HG03558 (cell line): ENCODE results near the gene ABCB10.
"Not testable (repeated sequence)": the region's sequence is repeated elsewhere in the genome, so short reads cannot be mapped to it uniquely, and the experiment has no call there.

Source experiments
- ATAC-seq: cut with Tn5 transposase; IDR thresholded peaks from one replicate; pipeline ENCODE4 v1.9.1; 2021; ENCODE audit warnings: moderate number of reproducible peaks; ENCODE audit not compliant: unreplicated experiment; ENCODE audit errors: extremely low read depth

The ABCB10 gene

GRCh38 chr1:229558460-229559335 lies at the start of gene ABCB10:
ABCB10 (minus strand) TSS chr1:229558707; CDS start chr1:229558652, 55 bp downstream.
- ATAC-seq, result peak; percentile 44

DNA sequence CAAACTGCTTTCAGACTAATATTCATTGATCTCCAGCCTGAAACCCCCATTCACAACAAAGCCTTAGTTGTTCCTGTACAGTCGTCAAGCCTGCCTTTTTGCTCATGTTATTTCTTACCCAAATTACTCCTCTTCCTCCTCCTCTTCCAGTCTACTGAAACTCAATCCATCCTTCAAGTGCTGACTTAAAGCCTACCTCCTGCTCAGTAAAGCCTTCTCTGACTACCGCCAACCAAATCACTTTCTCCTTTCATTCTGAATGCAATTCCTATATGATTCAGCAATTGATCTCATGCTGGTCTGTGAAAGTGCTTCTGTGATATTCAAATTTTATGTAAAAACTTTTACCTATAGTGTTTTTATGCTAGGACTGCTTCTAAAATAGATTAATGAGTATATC lies 48.9 kb upstream of the ABCB10 start:
- ATAC-seq, result no peak

GRCh38 chr1:229603371-229604005 lies 45.0 kb upstream of the ABCB10 start:
- ATAC-seq, result no peak

DNA sequence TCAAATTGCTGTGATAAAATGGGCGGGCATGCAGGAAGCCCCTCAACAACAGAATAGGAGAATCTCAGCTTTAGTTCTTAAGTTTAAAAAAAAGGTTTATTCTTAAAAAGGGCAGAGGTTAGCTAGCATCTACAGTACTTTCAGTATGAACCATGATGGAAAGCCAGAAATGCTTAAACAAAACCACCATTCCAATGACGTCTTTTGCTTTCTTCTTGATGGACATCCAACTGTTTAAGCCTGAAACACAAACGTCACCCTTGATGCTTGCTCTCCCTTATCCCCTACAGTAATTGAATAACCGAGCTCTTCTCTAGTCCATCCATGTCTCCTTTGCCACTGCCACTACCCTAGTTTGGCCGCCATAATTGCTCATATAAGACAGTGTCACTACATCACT lies 41.7 kb upstream of the ABCB10 start:
- no peak for ATAC-seq

GRCh38 chr1:229599218-229599954 lies 40.9 kb upstream of the ABCB10 start:
- ATAC-seq, result no peak

DNA sequence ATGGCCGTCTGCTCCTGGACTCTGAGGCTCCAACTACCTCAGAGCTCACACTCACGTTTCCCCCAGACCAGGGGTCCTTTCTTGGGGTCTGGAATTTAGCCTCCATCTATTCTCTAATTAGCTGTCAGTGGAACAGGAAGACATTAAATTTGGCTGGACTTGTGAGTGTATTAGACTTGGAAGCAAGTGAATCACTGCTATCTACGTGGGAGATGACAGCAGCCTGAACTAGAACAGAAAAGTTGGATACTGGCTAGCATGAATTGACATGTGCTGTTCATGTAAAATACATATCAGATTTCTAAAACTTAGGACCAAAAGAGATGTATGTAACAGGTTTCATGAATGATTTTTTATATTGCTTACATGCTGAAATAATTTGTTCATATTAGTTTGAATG lies 39.4 kb upstream of the ABCB10 start:
- ATAC-seq, result no peak

DNA sequence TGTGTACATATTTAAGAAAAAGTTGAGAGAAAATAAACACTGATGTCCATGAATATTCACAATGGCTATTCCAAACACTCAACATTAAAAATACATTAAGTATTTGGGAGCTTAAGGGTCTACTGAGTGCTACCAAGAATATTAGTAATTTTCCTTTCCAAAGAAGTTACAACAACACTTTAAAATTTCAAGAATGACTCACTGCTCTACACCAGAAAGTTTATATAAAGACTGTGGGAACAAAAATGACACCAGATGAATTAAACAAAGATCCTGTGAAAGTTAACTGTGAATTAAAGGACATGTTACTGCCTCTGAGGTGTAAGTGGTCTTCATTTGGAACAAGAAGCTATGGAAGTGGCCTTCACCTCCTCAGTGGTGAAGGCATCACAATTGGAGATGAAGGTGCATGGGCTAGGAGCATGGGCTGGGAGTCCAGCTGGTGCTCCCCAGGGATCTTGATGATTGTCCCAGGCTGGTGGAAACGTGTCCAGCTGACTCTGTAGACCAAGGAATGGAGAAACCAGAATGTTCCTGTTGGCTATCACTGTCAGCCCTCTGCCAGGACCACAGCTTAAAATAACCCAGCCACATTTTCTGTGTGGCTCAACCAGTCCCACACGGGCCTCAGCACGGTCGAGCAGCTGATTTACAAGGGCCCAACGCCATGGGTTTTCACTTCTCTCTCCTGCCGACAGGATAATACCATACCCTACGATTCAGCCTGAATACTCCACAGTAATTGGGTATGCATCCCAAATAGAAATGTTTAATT lies 38.6 kb upstream of the ABCB10 start:
- ATAC-seq, result no peak

DNA sequence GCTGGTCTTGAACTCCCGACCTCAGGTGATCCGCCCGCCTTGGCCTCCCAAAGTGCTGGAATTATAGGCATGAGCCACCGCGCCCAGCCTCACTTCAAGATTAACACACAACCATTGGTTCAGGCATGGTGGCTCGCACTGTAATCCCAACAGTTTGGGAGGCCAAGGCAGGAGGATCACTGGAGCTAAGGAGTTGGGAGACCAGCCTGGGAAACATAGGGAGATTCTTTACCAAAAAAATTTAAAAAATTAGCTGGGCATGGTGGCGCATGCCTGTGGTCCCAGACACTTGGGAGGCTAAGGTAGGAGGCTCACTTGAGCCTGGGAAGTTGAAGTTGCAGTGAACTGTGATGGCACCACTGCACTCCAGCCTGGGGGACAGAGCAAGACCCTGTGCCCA lies 37.4 kb upstream of the ABCB10 start:
- not testable (repeated sequence) for ATAC-seq

DNA sequence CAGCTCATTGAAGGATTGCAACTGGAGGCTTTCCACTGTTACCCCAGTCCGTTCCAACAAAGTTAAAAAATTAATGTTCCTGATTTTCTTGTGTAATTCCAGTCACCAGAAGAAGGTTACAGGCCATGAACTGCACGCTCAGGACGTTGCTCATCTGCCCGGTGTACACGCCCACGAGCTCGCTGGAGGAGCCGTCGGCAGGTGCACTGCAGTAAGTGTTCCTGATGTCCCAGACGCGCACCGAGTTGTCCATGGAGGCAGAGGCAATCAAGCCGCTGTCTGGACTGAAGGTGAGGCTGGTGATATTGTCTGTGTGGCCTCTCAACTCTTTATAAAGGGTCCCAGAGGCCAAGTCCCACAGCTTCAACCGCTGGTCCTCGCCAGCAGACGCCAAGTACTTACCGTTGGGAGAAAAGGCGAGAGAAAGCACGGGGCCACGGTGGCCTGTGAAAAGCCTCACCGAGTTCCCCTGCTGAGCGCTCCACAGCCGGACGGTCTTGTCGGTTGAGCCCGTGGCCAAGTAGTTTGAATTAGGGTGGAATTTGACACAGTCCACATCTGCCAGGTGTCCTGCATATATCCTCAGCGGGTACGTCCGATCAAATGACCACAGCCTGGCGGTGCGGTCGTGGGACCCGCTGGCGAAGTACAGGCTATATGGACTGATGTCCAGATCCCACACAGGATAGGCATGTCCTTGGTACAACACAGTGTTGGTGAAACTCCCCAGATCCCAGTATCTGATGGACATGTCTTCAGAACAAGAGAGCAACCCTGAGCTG lies 35.9 kb upstream of the ABCB10 start:
- no peak for ATAC-seq

DNA sequence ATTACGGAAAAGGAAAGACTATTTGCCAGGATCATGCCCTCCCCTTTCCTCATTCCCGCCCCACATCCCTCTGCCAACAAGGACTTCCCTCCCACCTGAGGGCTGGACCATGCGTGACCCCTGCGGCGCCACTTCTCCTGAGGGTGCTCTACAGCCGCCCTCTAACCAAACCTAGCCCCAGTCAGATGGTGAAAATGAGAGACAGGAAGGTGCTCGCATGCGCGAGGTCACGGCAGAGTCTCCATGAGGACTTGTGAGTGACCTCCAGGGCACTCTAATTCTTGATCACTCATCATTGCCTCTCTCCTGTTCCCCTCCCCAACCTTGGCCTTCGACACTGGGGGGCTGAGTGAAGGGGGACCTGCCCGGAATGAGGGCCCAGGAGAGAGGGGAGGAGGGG lies 35.3 kb upstream of the ABCB10 start:
- no peak for ATAC-seq

GRCh38 chr1:229590119-229590518 lies 31.6 kb upstream of the ABCB10 start:
- no peak for ATAC-seq

DNA sequence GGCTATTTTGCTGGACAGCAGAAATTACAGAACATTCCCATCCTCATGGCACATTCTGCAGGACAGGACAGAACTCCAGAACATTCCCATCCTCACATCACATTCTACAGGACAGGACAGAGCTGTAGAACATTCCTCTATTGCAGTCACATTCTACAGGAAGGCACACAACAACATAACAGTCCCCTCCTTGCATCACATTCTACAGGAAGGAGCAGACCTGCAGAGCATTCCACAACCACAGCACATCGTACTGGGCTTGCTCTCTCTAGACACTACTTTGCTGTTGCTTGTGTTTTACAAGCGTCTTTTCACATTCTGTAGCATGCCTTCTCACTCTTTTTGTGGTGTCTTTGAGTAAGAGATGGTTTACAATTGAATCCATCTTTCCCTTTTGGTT lies 26.8 kb upstream of the ABCB10 start:
- ATAC-seq, result no peak

- ATAC-seq, result no peak
These were observed 24.2 kb upstream of the ABCB10 start for GRCh38 chr1:229582715-229583114.

- no peak for ATAC-seq
These were observed 23.6 kb upstream of the ABCB10 start for GRCh38 chr1:229582011-229582694.

DNA sequence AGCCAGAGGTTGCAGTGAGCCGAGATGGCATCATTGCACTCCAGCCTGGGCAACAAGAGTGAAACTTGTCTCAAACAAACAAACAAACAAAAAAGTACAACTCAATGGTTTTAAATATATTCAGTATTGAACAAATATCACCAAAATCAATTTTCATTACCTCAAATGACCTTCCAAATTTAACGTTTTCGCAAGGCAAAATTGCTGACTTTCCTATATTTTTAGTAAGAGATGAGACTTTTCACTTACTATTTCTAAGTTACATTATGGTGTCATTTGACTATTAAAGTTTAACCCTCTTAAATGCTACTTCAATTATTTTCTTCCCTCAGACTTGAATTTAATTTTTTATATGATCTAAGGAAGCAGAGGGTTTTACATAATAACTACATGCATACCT lies 23.0 kb upstream of the ABCB10 start:
- ATAC-seq, result no peak

- ATAC-seq, result peak; percentile 75
These were observed 20.7 kb upstream of the ABCB10 start for GRCh38 chr1:229579059-229579673.

DNA sequence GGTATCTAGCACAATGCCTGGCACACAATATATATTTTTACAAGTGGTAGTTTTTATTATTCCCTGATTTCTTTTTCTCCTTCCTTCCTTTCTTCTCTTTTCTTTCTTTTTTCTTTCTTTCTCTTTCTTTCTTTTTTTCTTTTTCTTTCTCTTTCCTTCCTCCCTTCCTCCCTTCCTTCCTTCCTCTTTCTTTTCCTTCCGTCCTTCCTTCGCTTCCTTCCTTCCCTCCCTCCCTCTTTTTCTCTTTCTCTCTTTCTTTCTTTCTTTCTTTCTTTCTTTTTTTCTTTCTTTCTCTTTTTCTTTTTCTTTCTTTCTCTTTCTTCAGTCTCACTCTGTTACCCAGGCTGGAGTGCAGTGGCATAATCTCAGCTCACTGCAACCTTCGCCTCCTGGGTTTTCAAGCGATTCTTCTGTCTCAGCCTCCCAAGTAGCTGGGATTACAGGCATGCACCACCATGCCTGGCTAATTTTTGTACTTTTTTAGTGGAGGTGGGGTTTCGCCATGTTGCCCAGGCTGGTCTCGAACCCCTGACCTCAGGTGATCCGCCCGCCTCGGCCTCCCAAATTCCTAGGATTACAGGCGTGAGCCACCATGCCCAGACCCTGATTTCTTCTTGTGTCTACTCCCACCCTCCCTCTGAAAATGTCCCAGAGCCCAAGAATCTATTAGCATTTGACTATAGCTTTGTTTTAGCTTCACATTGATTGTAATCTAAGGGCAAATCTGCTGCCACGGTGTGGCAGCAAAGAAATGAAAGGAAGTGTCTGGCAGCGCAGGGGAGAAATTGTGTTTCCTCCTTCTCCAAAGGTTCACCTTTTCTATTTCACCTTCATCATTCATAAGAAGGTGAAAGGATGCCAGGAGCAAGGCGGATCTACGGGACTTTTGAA lies 19.9 kb upstream of the ABCB10 start:
- ATAC-seq, result no peak
